ENCODE measurements around the gene ANGEL1.

- TF ChIP-seq ZNF695 (CRISPR knock-in tag; IDR thresholded peaks at IDR 0.05) (no peak), CTCF (IDR thresholded peaks at IDR 0.05 in 2 of 3, conservative IDR thresholded peaks at IDR 0.05 in 1 of 3; ENCODE audit: insufficient read depth in 2 of 3, low read depth in 1 of 3, low read length in 3 of 3) (no peak), CHD2 (IDR thresholded peaks at IDR 0.05; ENCODE audit: low read depth, low read length) (no peak), CHD4 (IDR thresholded peaks at IDR 0.05; ENCODE audit: insufficient read depth, insufficient replicate concordance, low read depth, low read length, poor library complexity, severe bottlenecking) (no peak), TEAD4 (IDR thresholded peaks at IDR 0.05; ENCODE audit: low read length) (no peak), TEAD4 (CRISPR knock-in tag; IDR thresholded peaks at IDR 0.05; ENCODE audit: borderline replicate concordance) (no peak), SIN3B (IDR thresholded peaks at IDR 0.05; ENCODE audit: low read depth) (no peak), ZNF780A (CRISPR knock-in tag; IDR thresholded peaks at IDR 0.05) (no peak), ZBTB40 (IDR thresholded peaks at IDR 0.05) (no peak), ZBTB40 (CRISPR knock-in tag; IDR thresholded peaks at IDR 0.05) (no peak), RNF2 (IDR thresholded peaks at IDR 0.05) (no peak)
Measured at GRCh38 chr14:76784266-76784874, 28.3 kb downstream of the ANGEL1 start.

All from K562 (cell line).